NCI-H2196 treated with DMSO at 0.1 percent for 48 hours (cell line): ENCODE data around the gene CYS1.
A peak's percentile ranks its signal among the peaks of the same experiment; 100 is the strongest.

Source experiments
- DNase-seq: peaks from one replicate; lab custom pipeline; 2025; ENCODE audit not compliant: unreplicated experiment; lab: John Stamatoyannopoulos, UW

CYS1 gene

GRCh38 chr2:10072656-10073480, 7.3 kb downstream of the CYS1 start:
- DNase-seq: peak; percentile 98

- no peak for DNase-seq
These were observed 8.6 kb downstream of the CYS1 start for GRCh38 chr2:10071595-10071994.

- DNase-seq: no peak
These were observed 9.0 kb downstream of the CYS1 start for GRCh38 chr2:10071176-10071575.

GRCh38 chr2:10067881-10068280, 12.3 kb downstream of the CYS1 start:
- DNase-seq: no peak

- DNase-seq: no peak
These were observed 12.9 kb downstream of the CYS1 start for GRCh38 chr2:10067330-10067729.

GRCh38 chr2:10065773-10066055, 14.5 kb downstream of the CYS1 start:
- DNase-seq: no peak

GRCh38 chr2:10064932-10065772, 15.1 kb downstream of the CYS1 start:
- no peak for DNase-seq

- DNase-seq: no peak
These were observed 16.6 kb downstream of the CYS1 start for GRCh38 chr2:10063566-10063965.

- DNase-seq: no peak
These were observed 17.3 kb downstream of the CYS1 start for GRCh38 chr2:10062931-10063365.

GRCh38 chr2:10061221-10061925, 18.8 kb downstream of the CYS1 start:
- no peak for DNase-seq

GRCh38 chr2:10059552-10060335, 20.5 kb downstream of the CYS1 start:
- DNase-seq: no peak

- DNase-seq: no peak
These were observed 21.2 kb downstream of the CYS1 start for GRCh38 chr2:10059016-10059351.

GRCh38 chr2:10058251-10059015, 21.8 kb downstream of the CYS1 start:
- DNase-seq: no peak

- no peak for DNase-seq
These were observed 22.7 kb downstream of the CYS1 start for GRCh38 chr2:10057231-10058107.

GRCh38 chr2:10056439-10056838, 23.8 kb downstream of the CYS1 start:
- no peak for DNase-seq

GRCh38 chr2:10054976-10055375, 25.2 kb downstream of the CYS1 start:
- no peak for DNase-seq

GRCh38 chr2:10054424-10054823, 25.8 kb downstream of the CYS1 start:
- DNase-seq: no peak

GRCh38 chr2:10053351-10053750, 26.9 kb downstream of the CYS1 start:
- peak; percentile 25 for DNase-seq

GRCh38 chr2:10052216-10052615, 28.0 kb downstream of the CYS1 start:
- DNase-seq: no peak
